Measurements from ENCODE around the gene MBD5. TPM values are rescaled to one million over a fixed set of nuclear protein-coding genes. Genes with fewer than 3 reads are reported as not detected.
"Not testable (repeated sequence)": the region's sequence is repeated elsewhere in the genome, so short reads cannot be mapped to it uniquely, and the experiment has no call there.

MBD5 gene
- total RNA-seq, 1 experiment from 2014 or later, result 33.7 TPM

GRCh38 chr2:148007219-148007900 lies 13.5 kb upstream of the MBD5 start:
- no peak for TF ChIP-seq JAZF1 (CRISPR knock-in tag; IDR thresholded peaks at IDR 0.05)
- TF ChIP-seq, protein P1, sequence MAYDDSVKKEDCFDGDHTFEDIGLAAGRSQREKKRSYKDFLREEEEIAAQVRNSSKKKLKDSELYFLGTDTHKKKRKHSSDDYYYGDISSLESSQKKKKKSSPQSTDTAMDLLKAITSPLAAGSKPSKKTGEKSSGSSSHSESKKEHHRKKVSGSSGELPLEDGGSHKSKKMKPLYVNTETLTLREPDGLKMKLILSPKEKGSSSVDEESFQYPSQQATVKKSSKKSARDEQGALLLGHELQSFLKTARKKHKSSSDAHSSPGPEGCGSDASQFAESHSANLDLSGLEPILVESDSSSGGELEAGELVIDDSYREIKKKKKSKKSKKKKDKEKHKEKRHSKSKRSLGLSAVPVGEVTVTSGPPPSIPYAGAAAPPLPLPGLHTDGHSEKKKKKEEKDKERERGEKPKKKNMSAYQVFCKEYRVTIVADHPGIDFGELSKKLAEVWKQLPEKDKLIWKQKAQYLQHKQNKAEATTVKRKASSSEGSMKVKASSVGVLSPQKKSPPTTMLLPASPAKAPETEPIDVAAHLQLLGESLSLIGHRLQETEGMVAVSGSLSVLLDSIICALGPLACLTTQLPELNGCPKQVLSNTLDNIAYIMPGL (CRISPR knock-in tag; IDR thresholded peaks at IDR 0.05), result no peak
- TF ChIP-seq E2F5 (CRISPR knock-in tag; IDR thresholded peaks at IDR 0.05), result no peak
- TF ChIP-seq ZNF396 (CRISPR knock-in tag; IDR thresholded peaks at IDR 0.05; ENCODE audit: borderline replicate concordance), result no peak
- no peak for TF ChIP-seq TEAD4 (CRISPR knock-in tag; IDR thresholded peaks at IDR 0.05)
- no peak for TF ChIP-seq NFE2L1 (CRISPR knock-in tag; IDR thresholded peaks at IDR 0.05)
- TF ChIP-seq ESRRA (CRISPR knock-in tag; IDR thresholded peaks at IDR 0.05; ENCODE audit: borderline replicate concordance), result no peak
- TF ChIP-seq, protein P2, sequence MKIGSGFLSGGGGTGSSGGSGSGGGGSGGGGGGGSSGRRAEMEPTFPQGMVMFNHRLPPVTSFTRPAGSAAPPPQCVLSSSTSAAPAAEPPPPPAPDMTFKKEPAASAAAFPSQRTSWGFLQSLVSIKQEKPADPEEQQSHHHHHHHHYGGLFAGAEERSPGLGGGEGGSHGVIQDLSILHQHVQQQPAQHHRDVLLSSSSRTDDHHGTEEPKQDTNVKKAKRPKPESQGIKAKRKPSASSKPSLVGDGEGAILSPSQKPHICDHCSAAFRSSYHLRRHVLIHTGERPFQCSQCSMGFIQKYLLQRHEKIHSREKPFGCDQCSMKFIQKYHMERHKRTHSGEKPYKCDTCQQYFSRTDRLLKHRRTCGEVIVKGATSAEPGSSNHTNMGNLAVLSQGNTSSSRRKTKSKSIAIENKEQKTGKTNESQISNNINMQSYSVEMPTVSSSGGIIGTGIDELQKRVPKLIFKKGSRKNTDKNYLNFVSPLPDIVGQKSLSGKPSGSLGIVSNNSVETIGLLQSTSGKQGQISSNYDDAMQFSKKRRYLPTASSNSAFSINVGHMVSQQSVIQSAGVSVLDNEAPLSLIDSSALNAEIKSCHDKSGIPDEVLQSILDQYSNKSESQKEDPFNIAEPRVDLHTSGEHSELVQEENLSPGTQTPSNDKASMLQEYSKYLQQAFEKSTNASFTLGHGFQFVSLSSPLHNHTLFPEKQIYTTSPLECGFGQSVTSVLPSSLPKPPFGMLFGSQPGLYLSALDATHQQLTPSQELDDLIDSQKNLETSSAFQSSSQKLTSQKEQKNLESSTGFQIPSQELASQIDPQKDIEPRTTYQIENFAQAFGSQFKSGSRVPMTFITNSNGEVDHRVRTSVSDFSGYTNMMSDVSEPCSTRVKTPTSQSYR (CRISPR knock-in tag; IDR thresholded peaks at IDR 0.05), result no peak
- TF ChIP-seq, protein P3, sequence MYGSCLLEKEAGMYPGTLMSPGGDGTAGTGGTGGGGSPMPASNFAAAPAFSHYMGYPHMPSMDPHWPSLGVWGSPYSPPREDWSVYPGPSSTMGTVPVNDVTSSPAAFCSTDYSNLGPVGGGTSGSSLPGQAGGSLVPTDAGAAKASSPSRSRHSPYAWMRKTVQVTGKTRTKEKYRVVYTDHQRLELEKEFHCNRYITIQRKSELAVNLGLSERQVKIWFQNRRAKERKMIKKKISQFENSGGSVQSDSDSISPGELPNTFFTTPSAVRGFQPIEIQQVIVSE (CRISPR knock-in tag; IDR thresholded peaks at IDR 0.05; ENCODE audit: borderline replicate concordance), result no peak
- no peak for TF ChIP-seq HMGA2 (CRISPR knock-in tag; IDR thresholded peaks at IDR 0.05)
- no peak for TF ChIP-seq ZBTB21 (CRISPR knock-in tag; IDR thresholded peaks at IDR 0.05; ENCODE audit: borderline replicate concordance)
- TF ChIP-seq ZBTB43 (CRISPR knock-in tag; IDR thresholded peaks at IDR 0.05), result no peak
- TF ChIP-seq RORB (CRISPR knock-in tag; IDR thresholded peaks at IDR 0.05), result no peak
- DNase-seq (ENCODE audit: low spot score), result no peak
- H3K9me3 Mint-ChIP-seq, result peaks cover 12% of the 10 kb centered on the region
- CTCF ChIA-PET, result interaction anchor here (0.6 kb wide), 1 partner anchor 13 kb away, joined by 3 read pairs; the partner anchor contains the start of genes MBD5 and ORC4
- POLR2A ChIA-PET, result no interaction called here
- no peaks in the 10 kb centered on the region for H3K27me3 Mint-ChIP-seq (ENCODE audit: low read depth)
- H3K4me3 Mint-ChIP-seq, result no peak overlapping the region
- ATAC-seq, result no peak
- no peak overlapping the region for H3K27ac Mint-ChIP-seq
- peaks cover 13% of the 10 kb centered on the region for H3K36me3 Mint-ChIP-seq
- H3K4me1 Mint-ChIP-seq, result peaks cover 31% of the 10 kb centered on the region

GRCh38 chr2:148008411-148008810 lies 12.5 kb upstream of the MBD5 start:
- CTCF ChIA-PET; H3K36me3 Mint-ChIP-seq; H3K27me3 Mint-ChIP-seq (ENCODE audit: low read depth); DNase-seq (ENCODE audit: low spot score); ATAC-seq; POLR2A ChIA-PET; H3K9me3 Mint-ChIP-seq; H3K4me3 Mint-ChIP-seq: not testable (repeated sequence)
- Mint-ChIP-seq H3K4me1 (peaks cover 27% of the 10 kb centered on the region), H3K27ac (peak overlapping the region; percentile 12)

GRCh38 chr2:148013876-148014275 lies 7.0 kb upstream of the MBD5 start:
- peak; percentile 26; the same call in 1 of the 2 replicates for ATAC-seq
- no peak for DNase-seq (ENCODE audit: low spot score)
- H3K4me1 Mint-ChIP-seq, result peaks cover 31% of the 10 kb centered on the region
- H3K9me3 Mint-ChIP-seq, result no peaks in the 10 kb centered on the region; the same call in 1 of the 2 replicates
- H3K4me3 Mint-ChIP-seq, result no peak overlapping the region
- no peak overlapping the region for H3K27ac Mint-ChIP-seq
- CTCF ChIA-PET, result interaction anchor here (1.0 to 1.2 kb wide), 2 partner anchors 24 to 495 kb away, joined by 3 to 4 read pairs; no protein-coding TSS in a partner anchor
- H3K36me3 Mint-ChIP-seq, result peaks cover 3% of the 10 kb centered on the region; the same call in 1 of the 2 replicates
- TF ChIP-seq MAX (CRISPR knock-in tag; IDR thresholded peaks at IDR 0.05) (no peak), MYBL2 (CRISPR knock-in tag; IDR thresholded peaks at IDR 0.05) (no peak), JAZF1 (CRISPR knock-in tag; IDR thresholded peaks at IDR 0.05) (no peak), TEAD4 (CRISPR knock-in tag; IDR thresholded peaks at IDR 0.05) (no peak), KAT7 (CRISPR knock-in tag; IDR thresholded peaks at IDR 0.05; ENCODE audit: borderline replicate concordance) (no peak), NR1H2 (CRISPR knock-in tag; IDR thresholded peaks at IDR 0.05) (no peak)
- POLR2A ChIA-PET, result no interaction called here
- H3K27me3 Mint-ChIP-seq (ENCODE audit: low read depth), result no peaks in the 10 kb centered on the region
